CD8-positive, alpha-beta memory T cell (primary cell): ENCODE results near the gene IGSF22. TPM values are rescaled to one million over a fixed set of nuclear protein-coding genes. Genes with fewer than 3 reads are reported as not detected.
A peak's percentile ranks its signal among the peaks of the same experiment; 100 is the strongest.

Experiments used
- CTCF ChIA-PET: fragments of 350-600 bp; sonication (Branson Sonifier 250); formaldehyde crosslinking; loops from one replicate; lab custom pipeline; 2021; ENCODE audit warnings: antibody characterized with exemption; lab: Charles Lee
- POLR2A ChIA-PET: fragments of 350-600 bp; sonication (Branson Sonifier 250); formaldehyde crosslinking; loops from one replicate; lab custom pipeline; 2021; ENCODE audit warnings: antibody characterized with exemption; lab: Charles Lee
- DNase-seq, 5 donors: peaks; one replicate each; pipeline versions ENCODE4 v3.0.0 to v3.0.0-alpha.2; 2020 to 2022; ENCODE audit warnings: mixed read lengths in 1 of 5
- H3K27ac ChIP-seq: one replicate; pipeline ENCODE4 v1.7.0; 2013; ENCODE audit warnings: low read depth, mild to moderate bottlenecking, low read length, moderate library complexity
- H3K27me3 ChIP-seq: 2 replicates; pipeline ENCODE4 v1.7.0; 2013; ENCODE audit warnings: low read length, mild to moderate bottlenecking; ENCODE audit not compliant: insufficient read depth, poor library complexity, severe bottlenecking
- H3K36me3 ChIP-seq: 2 replicates; pipeline ENCODE4 v1.7.0; 2013; ENCODE audit warnings: mild to moderate bottlenecking, low read length, moderate library complexity; ENCODE audit not compliant: insufficient read depth
- H3K4me1 ChIP-seq: 2 replicates; pipeline ENCODE4 v1.7.0; 2013; ENCODE audit warnings: mild to moderate bottlenecking, low read length, moderate library complexity; ENCODE audit not compliant: insufficient read depth
- H3K4me3 ChIP-seq: 2 replicates; pipeline ENCODE4 v1.7.0; 2013; ENCODE audit warnings: mild to moderate bottlenecking, low read length
- H3K9me3 ChIP-seq: 2 replicates; pipeline ENCODE4 v1.7.0; 2013; ENCODE audit warnings: mild to moderate bottlenecking, low read length
- H3K27ac Mint-ChIP-seq, 8 donors: one replicate each; pipeline ENCODE4 v1.8.0; 2020 to 2021; ENCODE audit warnings: mixed read lengths in 8 of 8, mild to moderate bottlenecking in 6 of 8, inconsistent platforms in 3 of 8, moderate library complexity in 3 of 8
- H3K27me3 Mint-ChIP-seq, 2 donors: one replicate each; pipeline ENCODE4 v1.8.0; 2020 to 2021; ENCODE audit warnings: mixed read lengths in 2 of 2, mild to moderate bottlenecking in 1 of 2, moderate library complexity in 1 of 2
- H3K36me3 Mint-ChIP-seq, 3 donors: one replicate each; pipeline ENCODE4 v1.8.0; 2020 to 2021; ENCODE audit warnings: mixed read lengths in 3 of 3, inconsistent platforms in 1 of 3, mild to moderate bottlenecking in 1 of 3
- H3K4me1 Mint-ChIP-seq, 3 donors: one replicate each; pipeline ENCODE4 v1.8.0; 2020 to 2021; ENCODE audit warnings: mixed read lengths in 3 of 3, inconsistent platforms in 1 of 3, mild to moderate bottlenecking in 1 of 3
- H3K4me3 Mint-ChIP-seq, 7 donors: one replicate each; pipeline ENCODE4 v1.8.0; 2020 to 2021; ENCODE audit warnings: mixed read lengths in 7 of 7, mild to moderate bottlenecking in 6 of 7, moderate library complexity in 4 of 7, inconsistent platforms in 2 of 7
- H3K9me3 Mint-ChIP-seq, 5 donors: one replicate each; pipeline ENCODE4 v1.8.0; 2020 to 2022; ENCODE audit warnings: mixed read lengths in 5 of 5, mild to moderate bottlenecking in 3 of 5, moderate library complexity in 2 of 5, inconsistent platforms in 1 of 5
- polyA plus RNA-seq: library from polyadenylated mRNA; unstranded; fragments of 300-500 nt; fragmentation: Illumina TruSeq; gene quantifications from one replicate; pipeline ENCODE4 v1.2.3, GENCODE V29; 2021
- total RNA-seq, 2 experiments: library from RNA; stranded (reverse); gene quantifications; one replicate each; pipeline ENCODE4 v1.2.3, GENCODE V29; 2021

IGSF22 gene
- total and polyA plus RNA-seq, 3 experiments from 2014 or later = 0.20 to 6.1 (median 0.33) TPM

DNA sequence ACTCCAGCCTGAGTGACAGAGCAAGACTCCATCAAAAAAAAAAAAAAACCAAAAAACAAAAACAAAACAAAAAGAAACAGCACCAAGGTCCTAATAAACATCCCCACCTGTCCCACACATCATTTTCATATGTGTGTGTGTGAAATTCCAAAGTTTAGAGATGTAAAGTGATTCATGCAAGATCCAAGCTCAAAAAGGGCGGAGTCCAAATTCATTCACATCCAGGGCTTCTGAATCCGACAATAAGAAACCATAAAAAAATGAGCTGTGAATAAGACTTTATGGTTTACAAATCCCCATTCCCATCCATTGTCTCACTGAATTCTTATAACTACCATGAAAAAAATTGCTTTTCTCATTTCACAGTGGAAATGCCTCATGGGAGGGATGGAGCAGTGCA, 30.9 kb upstream of the IGSF22 start:
- POLR2A ChIA-PET = no interaction called here
- Mint-ChIP-seq H3K36me3 (no peaks in the 10 kb centered on the region), H3K27ac (no peak overlapping the region), H3K4me1 (no peaks in the 10 kb centered on the region), H3K27me3 (peaks cover 4 to 13% of the 10 kb centered on the region in 2 donors), H3K9me3 (no peaks in the 10 kb centered on the region), H3K4me3 (no peak overlapping the region)
- H3K4me1 ChIP-seq = no peaks in the 10 kb centered on the region
- H3K36me3 ChIP-seq = no peaks in the 10 kb centered on the region
- DNase-seq = no peak
- CTCF ChIA-PET = interaction anchor here (1.0 kb wide), 1 partner anchor 9 kb away, joined by 3 read pairs; no protein-coding TSS in a partner anchor
- no peak overlapping the region for H3K4me3 ChIP-seq
- no peak overlapping the region for H3K27ac ChIP-seq
- no peaks in the 10 kb centered on the region for H3K9me3 ChIP-seq
- H3K27me3 ChIP-seq = no peaks in the 10 kb centered on the region

DNA sequence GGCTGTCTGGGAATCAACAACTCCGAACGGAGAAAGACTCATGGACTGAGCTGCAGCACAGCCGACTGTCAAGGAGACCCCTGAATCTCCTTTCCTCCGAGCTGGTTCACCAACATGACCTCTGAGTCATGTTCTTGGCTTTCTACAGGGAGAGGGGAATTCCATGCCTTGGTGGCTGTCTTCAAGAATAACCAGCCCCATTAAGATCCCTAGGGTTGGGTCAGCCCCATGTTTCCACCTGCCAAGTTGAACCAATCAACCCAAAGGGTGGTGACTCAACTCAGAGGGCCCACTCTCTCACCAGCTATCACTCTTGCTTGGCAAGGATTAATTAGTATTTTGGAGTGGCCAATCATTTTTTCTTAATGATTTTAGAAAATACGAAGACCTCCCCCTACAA, 28.3 kb upstream of the IGSF22 start:
- H3K27ac ChIP-seq = no peak overlapping the region
- no peaks in the 10 kb centered on the region for H3K9me3 ChIP-seq
- no peaks in the 10 kb centered on the region for H3K4me1 ChIP-seq
- ChIA-PET CTCF (no interaction called here), POLR2A (no interaction called here)
- H3K9me3 Mint-ChIP-seq = no peaks in the 10 kb centered on the region
- no peaks in the 10 kb centered on the region for H3K27me3 ChIP-seq
- no peak overlapping the region for H3K27ac Mint-ChIP-seq
- H3K4me1 Mint-ChIP-seq = no peaks in the 10 kb centered on the region
- DNase-seq = no peak
- H3K4me3 ChIP-seq = no peak overlapping the region
- peaks cover 4 to 20% of the 10 kb centered on the region in 2 donors for H3K27me3 Mint-ChIP-seq
- no peak overlapping the region for H3K4me3 Mint-ChIP-seq
- H3K36me3 Mint-ChIP-seq = no peaks in the 10 kb centered on the region
- H3K36me3 ChIP-seq = no peaks in the 10 kb centered on the region

DNA sequence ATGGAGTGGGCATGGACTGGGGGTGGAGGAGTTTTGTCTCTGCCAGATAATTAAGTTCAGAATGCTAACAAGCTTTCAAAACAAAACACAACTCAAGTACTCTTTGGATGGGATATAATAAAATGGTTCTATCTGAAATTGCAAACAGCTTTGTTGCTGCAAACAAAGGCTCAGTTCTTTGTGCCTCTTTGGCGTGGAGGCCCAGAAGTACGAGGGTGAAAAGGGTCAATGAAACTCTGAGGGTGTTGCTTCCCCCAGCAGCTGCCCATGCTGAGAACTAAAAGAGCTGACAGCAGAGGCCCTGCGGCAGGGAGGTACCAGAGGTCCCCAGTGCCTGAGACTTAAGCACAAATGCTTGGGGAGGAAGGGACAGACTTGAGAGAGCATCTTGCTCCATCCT, 26.5 kb upstream of the IGSF22 start:
- Histone ChIP-seq H3K9me3 (no peaks in the 10 kb centered on the region), H3K36me3 (no peaks in the 10 kb centered on the region), H3K4me1 (no peaks in the 10 kb centered on the region), H3K4me3 (no peak overlapping the region), H3K27ac (no peak overlapping the region), H3K27me3 (no peaks in the 10 kb centered on the region)
- no peak overlapping the region for H3K27ac Mint-ChIP-seq
- no peaks in the 10 kb centered on the region for H3K36me3 Mint-ChIP-seq
- POLR2A ChIA-PET = no interaction called here
- H3K4me1 Mint-ChIP-seq = no peaks in the 10 kb centered on the region
- CTCF ChIA-PET = interaction anchor here (2.0 kb wide), 1 partner anchor 12 kb away, joined by 6 read pairs; no protein-coding TSS in a partner anchor
- DNase-seq = no peak
- no peak overlapping the region for H3K4me3 Mint-ChIP-seq
- H3K9me3 Mint-ChIP-seq = no peaks in the 10 kb centered on the region
- peaks cover 2 to 20% of the 10 kb centered on the region in 2 donors for H3K27me3 Mint-ChIP-seq

GRCh38 chr11:18750944-18751343, 25.0 kb upstream of the IGSF22 start:
- Histone ChIP-seq H3K9me3 (no peaks in the 10 kb centered on the region), H3K4me3 (no peak overlapping the region), H3K4me1 (no peaks in the 10 kb centered on the region), H3K36me3 (no peaks in the 10 kb centered on the region), H3K27ac (no peak overlapping the region), H3K27me3 (no peaks in the 10 kb centered on the region)
- no peaks in the 10 kb centered on the region for H3K4me1 Mint-ChIP-seq
- H3K27me3 Mint-ChIP-seq = peaks cover 5 to 20% of the 10 kb centered on the region in 2 donors
- DNase-seq = no peak
- H3K36me3 Mint-ChIP-seq = no peaks in the 10 kb centered on the region
- H3K9me3 Mint-ChIP-seq = no peaks in the 10 kb centered on the region
- no peak overlapping the region for H3K4me3 Mint-ChIP-seq
- ChIA-PET CTCF (interaction anchor here (2.0 kb wide), 1 partner anchor 14 kb away, joined by 6 read pairs; no protein-coding TSS in a partner anchor), POLR2A (no interaction called here)
- peak overlapping the region in 1 of 8 donors; percentile 34 for H3K27ac Mint-ChIP-seq

DNA sequence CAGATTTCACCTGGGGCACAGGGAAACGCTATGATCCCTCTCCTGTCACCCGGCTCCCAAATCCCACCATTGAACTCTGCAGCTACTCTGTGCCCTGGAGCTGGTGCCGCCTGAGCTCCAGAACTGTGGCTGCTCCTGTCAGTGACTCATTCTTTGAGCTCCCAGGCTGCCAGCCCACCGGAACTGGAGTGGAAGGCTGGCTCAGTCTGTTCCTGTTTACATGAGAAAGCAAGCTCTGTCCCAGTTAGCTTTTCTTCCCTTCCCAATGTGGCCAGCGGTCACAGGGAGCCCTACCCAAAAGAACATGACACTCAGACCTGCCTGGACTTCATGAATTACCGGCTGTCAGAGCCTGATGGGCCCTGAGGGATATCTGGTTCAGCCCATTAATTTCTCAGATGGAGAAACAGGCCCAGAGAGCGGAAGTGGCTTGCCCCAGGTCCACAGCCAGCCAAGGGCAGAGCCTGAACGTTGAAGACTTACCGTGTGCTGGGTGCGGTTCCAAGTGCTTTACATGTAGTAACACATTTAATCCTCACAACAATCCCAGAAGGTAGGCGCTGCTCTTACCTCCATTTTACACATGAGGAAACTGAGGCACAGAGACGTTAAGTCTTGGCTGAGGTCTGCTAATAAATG, 23.8 kb upstream of the IGSF22 start:
- Mint-ChIP-seq H3K27ac (peak overlapping the region in 1 of 8 donors; percentile 64), H3K36me3 (no peaks in the 10 kb centered on the region), H3K9me3 (no peaks in the 10 kb centered on the region), H3K4me1 (no peaks in the 10 kb centered on the region), H3K4me3 (no peak overlapping the region), H3K27me3 (peaks cover 5 to 20% of the 10 kb centered on the region in 2 donors)
- POLR2A ChIA-PET = no interaction called here
- no peak for DNase-seq
- no peaks in the 10 kb centered on the region for H3K4me1 ChIP-seq
- H3K27ac ChIP-seq = no peak overlapping the region
- H3K36me3 ChIP-seq = no peaks in the 10 kb centered on the region
- CTCF ChIA-PET = interaction anchor here (0.8 kb wide), 1 partner anchor 8 kb away, joined by 3 read pairs; no protein-coding TSS in a partner anchor
- no peaks in the 10 kb centered on the region for H3K27me3 ChIP-seq
- no peaks in the 10 kb centered on the region for H3K9me3 ChIP-seq
- H3K4me3 ChIP-seq = no peak overlapping the region

DNA sequence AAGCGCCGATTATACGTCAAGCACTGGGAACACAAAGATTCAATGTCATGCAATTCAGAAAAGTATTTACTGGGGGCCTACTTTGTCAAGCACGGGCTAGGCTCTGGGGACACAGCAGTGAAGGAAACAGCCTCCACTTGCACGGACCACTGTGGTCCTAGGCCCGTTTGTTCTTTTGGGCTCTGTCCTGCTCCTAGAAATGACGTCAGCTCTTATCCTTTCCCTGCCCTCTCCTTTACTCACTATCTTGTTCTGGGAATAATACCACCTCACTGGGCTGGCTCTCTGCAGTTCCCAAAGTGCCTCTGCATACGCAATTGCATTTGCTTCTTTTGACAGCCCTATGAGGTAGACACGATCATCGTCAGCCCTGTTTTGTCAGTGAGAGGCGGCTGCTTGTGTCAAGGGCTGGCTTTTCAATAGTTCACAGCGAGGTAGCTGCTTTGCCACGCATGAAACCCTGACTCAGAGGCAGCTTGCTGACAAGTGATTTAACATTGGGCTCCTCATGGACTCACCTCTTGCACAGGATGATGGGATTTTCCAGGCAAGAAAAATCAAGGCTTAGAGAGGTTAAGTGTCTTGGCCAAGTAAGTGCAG, 22.9 kb upstream of the IGSF22 start:
- ChIA-PET CTCF (interaction anchor here (0.8 kb wide), 1 partner anchor 9 kb away, joined by 3 read pairs; no protein-coding TSS in a partner anchor), POLR2A (no interaction called here)
- H3K9me3 Mint-ChIP-seq = no peaks in the 10 kb centered on the region
- H3K4me3 Mint-ChIP-seq = no peak overlapping the region
- no peak overlapping the region for H3K27ac ChIP-seq
- no peaks in the 10 kb centered on the region for H3K4me1 ChIP-seq
- no peaks in the 10 kb centered on the region for H3K36me3 Mint-ChIP-seq
- H3K27me3 Mint-ChIP-seq = peaks cover 5 to 18% of the 10 kb centered on the region in 2 donors
- no peak for DNase-seq
- no peaks in the 10 kb centered on the region for H3K36me3 ChIP-seq
- H3K9me3 ChIP-seq = no peaks in the 10 kb centered on the region
- no peak overlapping the region for H3K4me3 ChIP-seq
- H3K4me1 Mint-ChIP-seq = no peaks in the 10 kb centered on the region
- no peaks in the 10 kb centered on the region for H3K27me3 ChIP-seq
- H3K27ac Mint-ChIP-seq = no peak overlapping the region

- no peaks in the 10 kb centered on the region for H3K9me3 ChIP-seq
- Mint-ChIP-seq H3K27me3 (peaks cover 2 to 3% of the 10 kb centered on the region in 2 donors), H3K36me3 (no peaks in the 10 kb centered on the region), H3K4me3 (no peak overlapping the region), H3K27ac (no peak overlapping the region), H3K9me3 (no peaks in the 10 kb centered on the region), H3K4me1 (no peaks in the 10 kb centered on the region)
- no peak overlapping the region for H3K27ac ChIP-seq
- ChIA-PET CTCF (interaction anchor here (0.9 to 1.5 kb wide), 3 partner anchors 14 to 205 kb away, joined by 3 read pairs; no protein-coding TSS in a partner anchor), POLR2A (no interaction called here)
- no peak overlapping the region for H3K4me3 ChIP-seq
- DNase-seq = no peak
- no peaks in the 10 kb centered on the region for H3K27me3 ChIP-seq
- H3K4me1 ChIP-seq = no peaks in the 10 kb centered on the region
- no peaks in the 10 kb centered on the region for H3K36me3 ChIP-seq
Measured at GRCh38 chr11:18745251-18745650, 19.3 kb upstream of the IGSF22 start.

DNA sequence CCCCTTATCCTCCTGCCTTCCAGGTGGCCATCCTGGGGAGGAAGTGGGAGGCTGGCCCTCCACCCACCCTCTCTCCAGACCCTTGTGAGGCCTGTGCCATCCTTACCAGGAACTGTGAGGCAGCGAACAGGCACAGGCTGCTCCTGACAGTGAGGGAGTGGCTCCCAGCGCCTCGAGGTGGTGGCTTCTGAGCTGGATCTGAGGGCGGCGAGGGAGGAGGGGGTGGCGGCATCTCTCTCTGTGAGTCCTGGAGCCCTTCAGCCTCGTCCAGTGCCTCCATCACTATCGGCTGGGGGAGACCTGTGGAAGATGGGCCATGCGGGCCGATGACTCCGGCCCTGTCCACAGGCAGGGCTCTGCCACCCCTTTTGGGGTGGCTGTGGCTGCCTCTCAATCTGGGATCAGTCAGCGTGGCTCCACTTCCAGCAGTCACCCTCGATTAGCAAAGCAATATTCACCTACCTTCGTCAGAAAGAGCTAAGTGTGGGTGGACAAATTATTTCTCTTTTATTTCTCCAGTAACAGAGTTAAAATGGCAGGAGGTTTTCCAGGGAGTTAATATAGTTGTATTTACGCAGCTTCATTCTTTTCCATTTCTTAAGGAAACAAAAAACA, 18.0 kb upstream of the IGSF22 start:
- no peak for DNase-seq
- Histone ChIP-seq H3K4me1 (no peaks in the 10 kb centered on the region), H3K4me3 (no peak overlapping the region), H3K36me3 (no peaks in the 10 kb centered on the region), H3K9me3 (no peaks in the 10 kb centered on the region), H3K27ac (no peak overlapping the region), H3K27me3 (no peaks in the 10 kb centered on the region)
- no peak overlapping the region for H3K27ac Mint-ChIP-seq
- POLR2A ChIA-PET = interaction anchor here (0.7 kb wide), 1 partner anchor 22 kb away, joined by 3 read pairs; no protein-coding TSS in a partner anchor
- no peak overlapping the region for H3K4me3 Mint-ChIP-seq
- CTCF ChIA-PET = interaction anchor here (1.1 to 1.9 kb wide), 2 partner anchors 12 to 629 kb away, joined by 4 to 5 read pairs; no protein-coding TSS in a partner anchor
- no peaks in the 10 kb centered on the region for H3K9me3 Mint-ChIP-seq
- H3K27me3 Mint-ChIP-seq = peaks cover 0 to 3% of the 10 kb centered on the region in 2 donors
- no peaks in the 10 kb centered on the region for H3K36me3 Mint-ChIP-seq
- H3K4me1 Mint-ChIP-seq = no peaks in the 10 kb centered on the region
